Measurements from ENCODE around the gene ZMYM5.

DNA sequence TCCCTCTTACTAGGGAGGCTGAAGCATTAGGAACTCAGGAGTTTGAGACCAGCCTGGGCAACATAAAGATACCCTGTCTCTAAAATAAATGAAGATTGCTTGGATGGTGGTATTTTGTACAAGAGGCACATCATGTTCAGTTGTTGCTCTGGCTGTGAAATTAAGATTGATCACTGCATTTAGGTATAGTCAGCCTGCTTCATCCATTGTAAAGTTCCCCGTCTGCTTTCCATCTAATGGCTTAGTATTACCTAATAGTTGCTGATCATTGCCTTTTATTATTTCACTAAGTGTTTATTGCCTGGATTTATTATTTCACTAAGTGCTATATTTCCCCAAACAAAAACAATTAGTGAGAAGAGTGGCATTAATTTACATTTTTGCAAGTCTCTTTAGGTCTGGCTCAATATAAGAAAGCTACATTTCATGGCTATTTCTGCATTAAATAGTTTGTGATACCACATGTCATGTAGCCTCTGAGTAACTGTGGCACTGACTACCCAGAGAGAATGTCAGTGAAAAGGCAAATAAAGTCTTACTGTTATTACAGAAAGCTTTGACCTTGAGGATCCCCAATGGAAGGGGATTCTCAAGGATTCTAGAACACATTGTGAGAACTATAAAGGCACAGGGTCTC is 45.0 kb upstream of the ZMYM5 start:
- TF ChIP-seq, protein P1, sequence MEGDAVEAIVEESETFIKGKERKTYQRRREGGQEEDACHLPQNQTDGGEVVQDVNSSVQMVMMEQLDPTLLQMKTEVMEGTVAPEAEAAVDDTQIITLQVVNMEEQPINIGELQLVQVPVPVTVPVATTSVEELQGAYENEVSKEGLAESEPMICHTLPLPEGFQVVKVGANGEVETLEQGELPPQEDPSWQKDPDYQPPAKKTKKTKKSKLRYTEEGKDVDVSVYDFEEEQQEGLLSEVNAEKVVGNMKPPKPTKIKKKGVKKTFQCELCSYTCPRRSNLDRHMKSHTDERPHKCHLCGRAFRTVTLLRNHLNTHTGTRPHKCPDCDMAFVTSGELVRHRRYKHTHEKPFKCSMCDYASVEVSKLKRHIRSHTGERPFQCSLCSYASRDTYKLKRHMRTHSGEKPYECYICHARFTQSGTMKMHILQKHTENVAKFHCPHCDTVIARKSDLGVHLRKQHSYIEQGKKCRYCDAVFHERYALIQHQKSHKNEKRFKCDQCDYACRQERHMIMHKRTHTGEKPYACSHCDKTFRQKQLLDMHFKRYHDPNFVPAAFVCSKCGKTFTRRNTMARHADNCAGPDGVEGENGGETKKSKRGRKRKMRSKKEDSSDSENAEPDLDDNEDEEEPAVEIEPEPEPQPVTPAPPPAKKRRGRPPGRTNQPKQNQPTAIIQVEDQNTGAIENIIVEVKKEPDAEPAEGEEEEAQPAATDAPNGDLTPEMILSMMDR (IDR thresholded peaks at IDR 0.05), result no peak
- TF ChIP-seq POLR2A (IDR thresholded peaks at IDR 0.05), result no peak

All from esophagus squamous epithelium (tissue), 4 donors.